Measurements from ENCODE around the gene FBXW2.

- TF ChIP-seq CTCF (IDR thresholded peaks at IDR 0.05; ENCODE audit: low read depth, low read length) (no peak), EZH2phosphoT487 (IDR thresholded peaks at IDR 0.05; ENCODE audit: low read depth) (no peak)
These were observed 27.2 kb downstream of the FBXW2 start for GRCh38 chr9:120765910-120766425.
